ENCODE measurements around the gene ATG4C.

The ATG4C gene

DNA sequence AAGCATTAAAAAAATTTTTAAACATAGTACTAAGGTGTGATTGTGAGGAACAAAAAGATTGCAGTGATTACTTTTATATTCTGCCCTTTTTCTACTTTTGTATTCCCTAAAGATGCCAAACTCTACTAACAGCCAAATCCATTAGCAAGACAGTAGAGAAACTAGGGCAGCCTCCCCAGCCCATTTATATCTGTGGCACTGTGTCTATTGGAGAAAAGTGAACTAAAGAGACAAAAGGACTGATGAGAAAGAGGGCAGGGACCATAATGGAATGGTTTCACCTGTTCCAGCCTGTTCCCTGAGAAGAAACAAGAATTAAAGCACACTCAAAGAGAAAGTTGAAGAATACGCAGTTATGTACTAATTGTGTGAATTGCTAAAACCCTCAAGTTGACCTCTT is 56.6 kb downstream of the ATG4C start:
- Histone ChIP-seq H3K27me3 (no peaks in the 10 kb centered on the region), H3K4me1 (no peaks in the 10 kb centered on the region), H3K36me3 (no peaks in the 10 kb centered on the region), H3K9me3 (no peaks in the 10 kb centered on the region), H3K4me3 (ENCODE audit: low read depth, low read length) (no peak overlapping the region)
- no peak for DNase-seq
- TF ChIP-seq, protein P1, sequence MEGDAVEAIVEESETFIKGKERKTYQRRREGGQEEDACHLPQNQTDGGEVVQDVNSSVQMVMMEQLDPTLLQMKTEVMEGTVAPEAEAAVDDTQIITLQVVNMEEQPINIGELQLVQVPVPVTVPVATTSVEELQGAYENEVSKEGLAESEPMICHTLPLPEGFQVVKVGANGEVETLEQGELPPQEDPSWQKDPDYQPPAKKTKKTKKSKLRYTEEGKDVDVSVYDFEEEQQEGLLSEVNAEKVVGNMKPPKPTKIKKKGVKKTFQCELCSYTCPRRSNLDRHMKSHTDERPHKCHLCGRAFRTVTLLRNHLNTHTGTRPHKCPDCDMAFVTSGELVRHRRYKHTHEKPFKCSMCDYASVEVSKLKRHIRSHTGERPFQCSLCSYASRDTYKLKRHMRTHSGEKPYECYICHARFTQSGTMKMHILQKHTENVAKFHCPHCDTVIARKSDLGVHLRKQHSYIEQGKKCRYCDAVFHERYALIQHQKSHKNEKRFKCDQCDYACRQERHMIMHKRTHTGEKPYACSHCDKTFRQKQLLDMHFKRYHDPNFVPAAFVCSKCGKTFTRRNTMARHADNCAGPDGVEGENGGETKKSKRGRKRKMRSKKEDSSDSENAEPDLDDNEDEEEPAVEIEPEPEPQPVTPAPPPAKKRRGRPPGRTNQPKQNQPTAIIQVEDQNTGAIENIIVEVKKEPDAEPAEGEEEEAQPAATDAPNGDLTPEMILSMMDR (IDR thresholded peaks at IDR 0.05; ENCODE audit: low read depth, low read length), result no peak

DNA sequence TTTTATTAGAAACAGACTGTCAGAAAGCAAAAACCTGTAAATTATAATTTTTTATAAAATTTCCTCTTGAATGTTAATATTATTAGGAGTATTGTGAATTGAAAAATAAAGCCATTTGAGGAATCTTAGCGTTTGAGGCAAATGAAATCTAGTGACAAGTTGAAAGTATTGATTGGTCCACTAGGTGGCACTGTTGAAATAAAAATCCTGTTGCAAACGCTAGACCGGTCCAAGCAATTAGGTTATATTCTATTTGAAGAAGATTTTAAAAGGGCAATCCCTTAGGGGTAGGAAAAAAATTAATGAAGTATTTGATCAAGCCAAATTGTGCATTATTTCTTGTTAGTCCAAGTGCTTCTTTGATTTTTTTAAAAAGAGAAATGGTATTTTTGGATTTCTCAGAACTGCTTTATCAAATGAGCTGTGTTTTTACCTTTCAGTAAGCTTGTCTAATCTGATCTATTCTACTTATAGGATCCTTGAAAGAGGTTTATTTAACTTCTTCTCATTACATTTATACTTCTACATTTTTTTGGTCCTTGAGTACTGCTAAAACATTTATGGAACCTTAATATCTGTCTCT is 57.7 kb downstream of the ATG4C start:
- DNase-seq, result peak; percentile 12
- Histone ChIP-seq H3K9me3 (no peaks in the 10 kb centered on the region), H3K4me3 (ENCODE audit: low read depth, low read length) (no peak overlapping the region), H3K36me3 (no peaks in the 10 kb centered on the region), H3K4me1 (no peaks in the 10 kb centered on the region), H3K27me3 (no peaks in the 10 kb centered on the region)
- TF ChIP-seq, protein P1 (IDR thresholded peaks at IDR 0.05; ENCODE audit: low read depth, low read length), result peak; percentile 62

DNA sequence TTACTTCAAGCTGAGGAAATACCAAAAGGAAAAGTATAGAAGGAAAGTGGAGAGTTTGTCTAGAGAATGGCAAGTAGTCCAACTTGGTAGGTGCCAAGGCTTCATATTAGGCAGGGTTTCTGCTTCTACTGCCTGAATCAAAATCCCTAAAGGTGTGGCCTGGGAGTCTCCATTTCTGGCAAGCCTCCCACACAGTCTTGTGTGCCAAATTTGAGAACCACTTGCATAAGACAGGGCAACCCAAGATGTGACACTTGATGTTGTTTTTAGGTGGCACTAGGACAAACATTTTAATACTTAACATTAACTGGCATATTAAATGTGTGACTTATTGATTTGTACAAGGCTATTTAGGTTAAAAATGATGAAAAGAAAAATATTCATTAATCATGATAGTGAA is 60.1 kb downstream of the ATG4C start:
- H3K27me3 ChIP-seq, result no peaks in the 10 kb centered on the region
- no peaks in the 10 kb centered on the region for H3K9me3 ChIP-seq
- DNase-seq, result no peak
- no peaks in the 10 kb centered on the region for H3K36me3 ChIP-seq
- H3K4me1 ChIP-seq, result no peaks in the 10 kb centered on the region
- H3K4me3 ChIP-seq (ENCODE audit: low read depth, low read length), result no peak overlapping the region
- TF ChIP-seq, protein P1 (IDR thresholded peaks at IDR 0.05; ENCODE audit: low read depth, low read length), result no peak

DNA sequence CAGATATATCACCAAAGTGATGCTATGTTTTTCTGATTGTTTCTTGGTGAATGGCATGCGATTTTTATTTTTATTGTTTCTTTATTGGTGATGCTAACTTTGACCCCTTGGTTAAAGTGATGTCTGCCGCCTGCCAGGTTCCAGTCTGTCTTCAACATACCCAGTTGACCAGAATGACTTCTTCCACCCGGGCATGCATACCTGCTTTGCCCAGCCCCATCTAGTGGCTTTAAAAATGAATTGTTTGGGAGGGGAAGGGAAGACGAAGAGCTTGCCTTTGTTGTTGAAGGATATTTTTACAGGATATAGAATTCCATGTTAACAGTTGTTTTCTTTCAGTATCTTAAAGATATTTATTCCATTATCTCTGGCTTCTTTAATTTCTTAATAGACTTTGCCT is 65.1 kb downstream of the ATG4C start:
- Histone ChIP-seq H3K36me3 (no peaks in the 10 kb centered on the region), H3K4me3 (ENCODE audit: low read depth, low read length) (no peak overlapping the region), H3K27me3 (no peaks in the 10 kb centered on the region), H3K4me1 (no peaks in the 10 kb centered on the region), H3K9me3 (no peaks in the 10 kb centered on the region)
- TF ChIP-seq, protein P1 (IDR thresholded peaks at IDR 0.05; ENCODE audit: low read depth, low read length), result peak; percentile 29
- DNase-seq, result no peak

DNA sequence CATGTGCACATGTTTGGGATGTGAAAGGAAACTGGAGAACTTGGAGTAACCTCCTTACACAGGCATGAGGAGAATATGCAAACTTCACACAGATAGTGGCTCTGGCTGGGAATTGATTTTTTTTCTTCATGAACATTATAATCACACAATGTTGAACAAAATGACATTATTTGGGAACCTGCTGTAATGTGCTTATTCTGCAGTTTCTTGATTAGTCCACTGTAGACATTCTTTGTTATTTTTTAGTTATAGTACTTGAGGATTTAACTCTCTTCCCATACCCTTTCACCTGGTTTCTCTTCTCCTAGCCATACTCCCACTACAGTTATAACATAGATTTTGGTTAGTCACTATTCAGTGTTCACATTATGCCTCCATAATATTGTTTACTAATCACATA is 68.3 kb downstream of the ATG4C start:
- H3K36me3 ChIP-seq, result no peaks in the 10 kb centered on the region
- no peaks in the 10 kb centered on the region for H3K27me3 ChIP-seq
- no peak for DNase-seq
- TF ChIP-seq, protein P1 (IDR thresholded peaks at IDR 0.05; ENCODE audit: low read depth, low read length), result no peak
- no peaks in the 10 kb centered on the region for H3K9me3 ChIP-seq
- no peaks in the 10 kb centered on the region for H3K4me1 ChIP-seq
- no peak overlapping the region for H3K4me3 ChIP-seq (ENCODE audit: low read depth, low read length)

DNA sequence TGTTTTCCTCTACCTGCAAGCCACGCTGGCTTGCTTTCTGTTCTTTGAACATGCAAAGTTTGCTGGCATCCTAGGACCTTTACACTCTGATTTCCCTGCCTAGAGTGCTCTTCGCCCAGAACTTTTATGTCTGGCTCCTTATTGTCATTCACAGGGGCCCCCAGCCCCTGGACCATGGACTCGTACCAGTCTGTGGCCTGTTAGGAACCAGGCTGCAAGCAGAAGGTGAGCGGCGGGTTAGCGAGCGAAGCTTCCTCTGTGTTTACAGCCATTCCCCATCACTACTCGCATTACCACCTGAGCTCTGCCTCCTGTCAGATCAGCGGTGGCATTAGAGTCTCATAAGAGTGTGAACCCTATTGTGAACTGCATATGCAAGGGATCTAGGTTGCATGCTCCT is 73.0 kb downstream of the ATG4C start:
- Histone ChIP-seq H3K4me1 (no peaks in the 10 kb centered on the region), H3K4me3 (ENCODE audit: low read depth, low read length) (no peak overlapping the region), H3K27me3 (no peaks in the 10 kb centered on the region), H3K36me3 (no peaks in the 10 kb centered on the region), H3K9me3 (no peaks in the 10 kb centered on the region)
- TF ChIP-seq, protein P1 (IDR thresholded peaks at IDR 0.05; ENCODE audit: low read depth, low read length), result no peak
- DNase-seq, result no peak
